ENCODE measurements around the gene CFDP1.

GRCh38 chr16:75310541-75310940 lies 122.8 kb downstream of the CFDP1 start:
- TF ChIP-seq CTCF (conservative IDR thresholded peaks at IDR 0.05 in 1 of 2, IDR thresholded peaks at IDR 0.05 in 1 of 2; ENCODE audit: extremely low read depth in 1 of 2, insufficient read depth in 1 of 2, low read depth in 1 of 2, low read length in 2 of 2) (no peak), EZH2 (IDR thresholded peaks at IDR 0.05; ENCODE audit: borderline replicate concordance, low read length) (no peak)

Measured in mammary epithelial cell (primary cell).